GM12878 (cell line): ENCODE results near the gene SFT2D3. TPM values are rescaled to one million over a fixed set of nuclear protein-coding genes. Genes with fewer than 3 reads are reported as not detected.

ENCODE experiments used
- ATAC-seq: fragments of 200-7000 bp; cut with Tn5 transposase; 3 replicates; pipeline ENCODE4 v1.9.1; 2020; ENCODE audit warnings: mild to moderate bottlenecking, moderate library complexity
- BruUV-seq: library from RNA; stranded (reverse); fragments of 400-500 nt; replicated peaks from 2 replicates; lab custom pipeline; 2021; lab: Mats Ljungman, UMichigan
- CTCF ChIA-PET: fragments of 300-600 bp; sonication (Branson Sonifier 250); formaldehyde crosslinking; extraction: SDS; loops from one replicate; lab custom pipeline; 2021; ENCODE audit warnings: inconsistent platforms; lab: Yijun Ruan, JAX
- POLR2A ChIA-PET: fragments of 350-600 bp; formaldehyde crosslinking; extraction: SDS; loops from one replicate; lab custom pipeline; 2021; ENCODE audit warnings: inconsistent platforms; lab: Charles Lee
- RAD21 ChIA-PET: fragments of 300-600 bp; sonication (Branson Sonifier 250); formaldehyde crosslinking; loops from one replicate; lab custom pipeline; 2023; ENCODE audit warnings: antibody characterized with exemption; ENCODE audit not compliant: unreplicated experiment; lab: Charles Lee
- SMC1A ChIA-PET: fragments of 300-600 bp; sonication (Branson Sonifier 250); formaldehyde crosslinking; loops from one replicate; lab custom pipeline; 2023; ENCODE audit not compliant: unreplicated experiment, uncharacterized antibody; lab: Charles Lee
- DNase-seq: peaks from one replicate; pipeline ENCODE4 v3.0.0-alpha.2; 2011; ENCODE audit warnings: low read depth, low spot score
- FAIRE-seq: peaks from 3 replicates; lab custom pipeline; 2011; peaks lifted over from hg19 to GRCh38; lab: Jason Lieb, UNC
- H2AFZ ChIP-seq: 2 replicates; pipeline ENCODE4 v1.6.0; 2011; ENCODE audit warnings: low read depth, low read length, control low read depth; ENCODE audit not compliant: control insufficient read depth
- H3K27ac ChIP-seq: 2 replicates; pipeline ENCODE4 v1.5.1; 2011; ENCODE audit warnings: control low read depth; ENCODE audit not compliant: control insufficient read depth, insufficient read depth
- H3K27me3 ChIP-seq, 2 experiments: replicated peaks in 1 of 2; 2 replicates each; pipeline versions ENCODE4 v1.6.0 to v1.6.1; 2011; ENCODE audit warnings: low read length in 1 of 2; ENCODE audit not compliant: control insufficient read depth in 2 of 2, insufficient read depth in 2 of 2
- H3K36me3 ChIP-seq, 2 experiments: 2 replicates each; pipeline ENCODE4 v1.5.1; 2011; ENCODE audit warnings: low read length in 1 of 2; ENCODE audit not compliant: control insufficient read depth in 2 of 2, insufficient read depth in 2 of 2
- H3K4me1 ChIP-seq: 2 replicates; pipeline ENCODE4 v1.6.1; 2011; ENCODE audit warnings: mild to moderate bottlenecking, low read length, moderate library complexity, mixed read lengths; ENCODE audit not compliant: control insufficient read depth, insufficient read depth
- H3K4me2 ChIP-seq: 2 replicates; pipeline ENCODE4 v1.6.0; 2011; ENCODE audit warnings: control low read depth; ENCODE audit not compliant: control insufficient read depth, insufficient read depth
- H3K4me3 ChIP-seq: fragments of 200-600 bp; sonication (generic); 2 replicates; pipeline ENCODE4 v1.5.1; 2016
- H3K79me2 ChIP-seq: 2 replicates; pipeline ENCODE4 v1.6.0; 2011; ENCODE audit warnings: low read length; ENCODE audit not compliant: control insufficient read depth, insufficient read depth
- H3K9ac ChIP-seq: 2 replicates; pipeline ENCODE4 v1.8.0; 2011; ENCODE audit warnings: low read length, control low read depth, mixed read lengths; ENCODE audit not compliant: control insufficient read depth, insufficient read depth
- H3K9me3 ChIP-seq: replicated peaks from 3 replicates; pipeline ENCODE4 v1.5.1; 2011; ENCODE audit warnings: mild to moderate bottlenecking, low read length; ENCODE audit not compliant: control insufficient read depth, insufficient read depth
- H4K20me1 ChIP-seq: 2 replicates; pipeline ENCODE4 v1.6.0; 2011; ENCODE audit not compliant: control insufficient read depth, insufficient read depth
- BCLAF1 ChIP-seq: fragments of 450-650 bp; IDR thresholded peaks from 2 replicates; pipeline ENCODE4 v1.6.1; 2017; ENCODE audit warnings: antibody characterized with exemption, mild to moderate bottlenecking, moderate library complexity
- HDAC6 ChIP-seq: fragments of 200-600 bp; sonication (generic); IDR thresholded peaks from one replicate; pipeline ENCODE4 v1.8.0; 2017; ENCODE audit warnings: antibody characterized with exemption; ENCODE audit not compliant: unreplicated experiment
- HSF1 ChIP-seq: fragments of 150-350 bp; IDR thresholded peaks from 2 replicates; pipeline ENCODE4 v1.6.1; 2014; ENCODE audit warnings: mild to moderate bottlenecking, low read depth, low read length
- MYC ChIP-seq: IDR thresholded peaks from 2 replicates; pipeline ENCODE4 v1.6.1; 2011; ENCODE audit warnings: mild to moderate bottlenecking, low read length, moderate library complexity, inconsistent platforms; ENCODE audit not compliant: insufficient read depth, insufficient replicate concordance, insufficient read length, severe bottlenecking
- NFYB ChIP-seq: IDR thresholded peaks from 2 replicates; pipeline ENCODE4 v1.6.1; 2011; ENCODE audit warnings: low read depth, mild to moderate bottlenecking, low read length, improper control_type of control experiment, moderate library complexity; ENCODE audit not compliant: insufficient read depth
- TBL1XR1 ChIP-seq: IDR thresholded peaks from 2 replicates; pipeline ENCODE4 v1.6.1; 2012; ENCODE audit warnings: low read depth, low read length, improper control_type of control experiment
- USF2 ChIP-seq: IDR thresholded peaks from 2 replicates; pipeline ENCODE4 v1.6.1; 2011; ENCODE audit warnings: low read depth, low read length, improper control_type of control experiment, borderline replicate concordance
- ZNF592 ChIP-seq: fragments of 450-650 bp; IDR thresholded peaks from 2 replicates; pipeline ENCODE4 v1.6.1; 2017; ENCODE audit warnings: mild to moderate bottlenecking, moderate library complexity
- ZNF687 ChIP-seq: fragments of 450-650 bp; IDR thresholded peaks from 2 replicates; pipeline ENCODE4 v1.6.1; 2017; ENCODE audit warnings: mild to moderate bottlenecking, moderate library complexity
- WGBS: methylation state at CpG from one replicate; pipeline ENCODE4 v1.1.6; 2016; ENCODE audit warnings: low lambda C conversion rate; ENCODE audit not compliant: insufficient replicate concordance, insufficient coverage; ENCODE audit errors: missing lambda C conversion rate; 5-methylcytosine and 5-hydroxymethylcytosine counted together
- in situ Hi-C: fragments of 300-500 bp; cut with MboI; formaldehyde crosslinking; loops from 9 replicates; pipeline ENCODE4 v1.14.3; 2018; ENCODE audit warnings: mixed read lengths
- intact Hi-C: fragments of 100-400 bp; cut with micrococcal nuclease; formaldehyde crosslinking; loops from one replicate; pipeline ENCODE4 v1.14.2; 2022; ENCODE audit not compliant: unreplicated experiment
- polyA plus RNA-seq, 11 experiments: library from polyadenylated mRNA; depleted of rRNA in 4 of 11; unstranded in 6 of 11; stranded (reverse) in 5 of 11; fragments of >200 nt; fragmentation: Nextera tagmentation in 4 of 11; fragmentation: Illumina TruSeq in 1 of 11; extraction: Ambion mirVana in 4 of 11; extraction: Trizol in 1 of 11; gene quantifications; 1 replicate in 1 of 11; 2 replicates in 10 of 11; pipeline versions ENCODE4 v1.2.1 to v1.2.3, GENCODE V29; 2011 to 2016; ENCODE audit warnings: inconsistent platforms in 2 of 11, missing spikeins in 2 of 11, low read depth in 1 of 11
- total RNA-seq, 4 experiments: library from RNA; depleted of rRNA in 3 of 4; stranded (reverse); fragments of >200 nt in 3 of 4; fragmentation: Illumina TruSeq in 1 of 4; extraction: Trizol in 1 of 4; gene quantifications; 2 replicates each; pipeline versions ENCODE4 v1.2.1 to v1.2.3, GENCODE V29; 2013 to 2021

SFT2D3 gene
- total and polyA plus RNA-seq, 10 of the 15 experiments (the other 5 are each of a cell fraction or from before 2014, with no cell fraction given), result 4.2 to 8.4 (median 6.6) TPM; not detected in 4

- no peak for FAIRE-seq
- Histone ChIP-seq H3K79me2 (no peaks in the 10 kb centered on the region), H3K4me1 (no peaks in the 10 kb centered on the region), H3K9me3 (no peaks in the 10 kb centered on the region), H3K4me2 (no peak overlapping the region), H3K36me3 (peaks cover 11 to 25% of the 10 kb centered on the region in 2 experiments), H3K9ac (no peak overlapping the region), H3K27ac (no peak overlapping the region), H4K20me1 (no peaks in the 10 kb centered on the region), H3K4me3 (no peak overlapping the region), H3K27me3 (no peaks in the 10 kb centered on the region), H2AFZ (no peak overlapping the region)
- intact Hi-C loops, result no loop called here
- CTCF ChIA-PET, result interaction anchor here (1.0 to 1.2 kb wide), 2 partner anchors 14 to 16 kb away, joined by 3 read pairs; no protein-coding TSS in a partner anchor
- WGBS, result 93% methylated on average over 4 of the region's 4 CpGs
- no TSS peak for BruUV-seq
- POLR2A ChIA-PET, result no interaction called here
- no peak for DNase-seq
- SMC1A ChIA-PET, result interaction anchor here (1.0 to 1.4 kb wide), 3 partner anchors 26 to 111 kb away, joined by 3 to 4 read pairs (median 3); no protein-coding TSS in a partner anchor
- RAD21 ChIA-PET, result no interaction called here
- in situ Hi-C loops, result no loop called here
- no peak for ATAC-seq
- no peak for TF ChIP-seq ZNF592
- TF ChIP-seq MYC, result no peak
- TF ChIP-seq USF2, result no peak
- no peak for TF ChIP-seq HDAC6
- no peak for TF ChIP-seq BCLAF1
- no peak for TF ChIP-seq NFYB
- TF ChIP-seq HSF1, result no peak
- no peak for TF ChIP-seq TBL1XR1
- no peak for TF ChIP-seq ZNF687
Measured at GRCh38 chr2:127718271-127718670, 17.0 kb downstream of the SFT2D3 start.
